C4-2B (cell line): ENCODE results near the gene TTC13.

Experiments used
- CTCF ChIP-seq: fragments of 450-650 bp; conservative IDR thresholded peaks from 2 replicates; pipeline ENCODE4 v1.5.1; 2017; ENCODE audit warnings: mild to moderate bottlenecking
- ZFX ChIP-seq: fragments of 450-650 bp; IDR thresholded peaks from 2 replicates; pipeline ENCODE4 v1.6.1; 2017

- TF ChIP-seq CTCF: no peak
- TF ChIP-seq ZFX: no peak
These were observed 12.2 kb downstream of the TTC13 start for GRCh38 chr1:230966358-230966873.
